Activated gamma-delta T cell (primary cell): ENCODE measurements around the gene MYO15B.
"Not testable (repeated sequence)": the region's sequence is repeated elsewhere in the genome, so short reads cannot be mapped to it uniquely, and the experiment has no call there.

Source experiments
- DNase-seq: peaks from one replicate; lab custom pipeline; 2025; lab: John Stamatoyannopoulos, UW

Gene MYO15B

DNA sequence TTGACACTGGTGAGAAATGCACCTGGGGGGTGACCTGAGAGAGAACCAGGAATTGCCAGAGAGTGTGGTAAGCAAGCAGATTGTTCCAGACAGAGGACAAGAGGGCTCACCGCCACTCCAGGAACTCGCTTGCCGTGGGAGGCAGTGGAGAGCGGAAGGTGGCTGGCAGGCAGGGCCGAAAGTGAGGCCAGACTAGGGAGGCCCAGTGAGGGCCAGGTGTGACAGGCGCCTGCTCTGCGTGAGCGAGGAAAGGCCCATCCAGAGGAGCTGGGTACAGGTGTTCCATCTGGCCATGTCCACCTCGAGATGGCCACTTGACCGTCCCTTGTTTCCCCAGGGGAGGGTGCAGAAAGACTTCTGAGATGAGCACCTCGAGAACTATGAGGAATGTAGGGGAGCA lies 11.9 kb upstream of the MYO15B start:
- no peak for DNase-seq

DNA sequence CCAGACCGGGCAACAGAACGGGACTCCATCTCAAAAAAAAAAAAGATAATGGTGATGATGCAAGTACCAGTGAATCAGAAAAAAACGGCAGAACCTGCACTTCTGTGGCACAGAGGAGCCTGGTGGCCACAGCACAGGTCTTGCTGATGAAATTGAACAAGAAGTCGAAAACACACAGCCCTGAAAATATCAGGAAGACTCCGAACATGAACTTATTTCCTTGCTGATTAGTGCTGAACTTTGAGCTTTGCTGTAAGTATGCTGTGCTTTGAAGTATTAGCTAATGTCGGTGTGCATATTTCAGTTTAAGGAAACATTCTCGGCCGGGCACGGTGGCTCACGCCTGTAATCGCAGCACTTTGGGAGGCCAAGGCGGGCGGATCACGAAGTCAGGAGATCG lies 10.9 kb upstream of the MYO15B start:
- DNase-seq: no peak

DNA sequence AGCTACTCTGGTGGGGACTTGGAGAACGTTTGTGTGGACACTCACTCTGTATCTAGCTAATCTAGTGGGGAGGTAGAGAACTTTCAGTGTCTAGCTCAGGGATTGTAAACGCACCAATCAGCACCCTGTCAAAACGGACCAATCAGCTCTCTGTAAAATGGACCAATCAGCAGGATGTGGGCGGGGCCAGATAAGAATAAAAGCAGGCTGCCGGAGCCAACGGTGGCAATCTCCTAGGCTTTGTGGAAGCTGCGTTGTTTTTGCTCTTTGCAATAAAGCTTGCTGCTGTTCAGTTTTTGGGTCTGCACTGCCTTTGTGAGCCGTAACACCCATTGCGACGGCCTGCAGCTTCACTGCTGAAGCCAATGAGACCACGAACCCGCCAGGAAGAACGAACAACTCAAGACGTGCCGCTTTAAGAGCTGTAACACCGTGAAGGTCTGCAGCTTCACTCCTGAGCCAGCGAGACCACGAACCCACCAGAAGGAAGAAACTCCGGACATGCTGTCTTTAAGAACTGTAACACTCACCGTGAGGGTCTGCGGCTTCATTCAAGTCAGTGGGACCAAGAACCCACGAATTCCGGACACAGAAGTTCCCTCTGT lies 6.4 kb upstream of the MYO15B start:
- not testable (repeated sequence) for DNase-seq

DNA sequence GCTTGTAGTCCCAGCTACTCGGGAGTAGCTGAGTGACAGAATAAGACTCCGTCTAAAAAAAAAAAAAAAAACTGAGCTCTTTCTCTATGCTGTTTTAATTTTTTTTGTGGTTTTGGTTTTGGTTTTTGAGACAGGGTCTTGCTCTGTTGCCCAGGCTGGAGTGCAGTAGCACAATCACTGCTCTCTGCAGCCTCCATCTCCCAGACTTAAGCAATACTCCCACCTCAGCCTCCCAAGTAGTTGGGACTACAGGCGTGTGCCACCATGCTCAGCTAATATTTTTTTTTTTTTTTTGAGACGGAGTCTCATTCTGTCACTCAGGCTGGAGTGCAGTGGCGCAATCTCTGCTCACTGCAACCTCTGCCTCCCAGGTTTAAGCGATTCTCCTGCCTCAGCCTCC lies 4.4 kb upstream of the MYO15B start:
- not testable (repeated sequence) for DNase-seq

DNA sequence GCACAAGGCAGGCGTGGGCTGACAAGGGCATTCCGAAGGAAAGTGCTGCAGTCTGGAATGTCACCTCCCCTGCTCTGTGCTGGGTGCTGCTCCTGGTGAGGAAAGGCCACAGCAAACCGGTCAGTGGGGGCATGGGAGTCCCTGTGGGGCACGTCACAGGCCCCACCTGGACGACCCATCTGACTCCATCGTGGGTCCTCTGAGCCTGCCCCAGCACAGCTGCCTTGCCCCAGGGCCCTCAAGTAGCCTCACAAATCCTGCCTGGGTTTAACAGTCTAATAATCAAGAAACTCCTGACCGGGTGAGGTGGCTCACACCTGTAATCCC lies 2.8 kb upstream of the MYO15B start:
- no peak for DNase-seq

DNA sequence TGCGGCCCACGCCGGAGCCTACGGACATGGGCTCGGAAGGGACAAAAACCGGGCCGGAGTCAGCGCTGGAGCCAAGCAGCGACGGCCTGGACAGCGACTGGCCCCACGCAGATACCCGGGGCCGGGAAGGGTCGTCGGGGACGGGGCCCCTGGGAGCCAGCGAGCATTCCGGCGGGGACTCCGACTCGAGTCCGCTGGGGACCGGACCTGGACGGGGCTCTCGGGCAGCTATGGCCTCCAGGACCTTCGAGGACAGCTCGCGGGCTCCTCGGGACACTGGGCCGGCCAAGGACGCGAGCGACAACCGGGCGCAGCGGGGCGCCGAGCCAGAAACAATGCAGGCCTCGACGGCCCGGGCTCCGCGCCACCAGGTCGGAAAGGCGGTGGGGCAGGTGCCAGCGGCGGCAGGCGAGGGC lies 1.0 kb downstream of the MYO15B start:
- DNase-seq: no peak

DNA sequence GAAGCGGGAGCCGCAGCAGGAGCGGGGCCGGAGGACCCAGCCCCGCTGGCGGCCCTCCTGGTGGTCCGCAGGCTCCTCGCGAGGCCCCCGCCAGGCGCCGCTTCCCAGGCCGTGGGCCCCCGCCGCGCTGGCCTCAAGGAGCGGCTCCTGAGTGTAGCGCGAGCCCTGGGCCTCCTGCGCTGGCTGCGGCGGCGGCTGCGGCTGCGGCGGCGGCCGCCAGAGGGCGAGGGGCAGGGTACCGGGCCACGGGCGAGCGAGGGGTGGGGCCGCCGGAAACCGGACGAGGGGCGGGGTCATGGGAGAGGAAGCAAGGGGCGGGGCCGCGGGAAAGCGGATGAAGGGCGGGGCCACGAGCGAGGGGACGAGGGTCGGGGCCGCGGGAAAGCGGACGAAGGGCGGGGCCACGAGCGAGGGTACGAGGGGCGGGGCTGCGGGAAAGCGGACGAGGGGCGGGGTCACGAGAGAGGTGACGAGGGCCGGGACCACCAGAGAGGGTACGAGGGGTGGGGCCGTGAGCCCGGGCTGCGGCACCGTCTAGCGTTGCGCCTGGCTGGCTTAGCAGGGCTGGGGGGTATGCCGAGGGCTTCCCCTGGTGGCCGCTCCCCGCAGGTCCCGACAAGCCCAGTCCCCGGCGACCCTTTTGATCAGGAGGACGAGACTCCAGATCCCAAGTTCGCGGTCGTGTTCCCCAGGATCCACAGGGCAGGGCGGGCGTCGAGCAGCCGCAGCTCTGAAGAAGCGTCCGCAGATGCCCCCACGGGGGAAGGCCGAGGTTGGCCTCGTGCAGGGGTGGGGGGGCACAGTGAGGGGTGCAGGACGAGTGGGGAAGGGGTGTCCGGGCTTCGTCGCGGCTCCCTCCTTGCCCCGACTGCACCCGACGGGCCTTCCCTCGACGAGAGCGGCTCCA lies 1.7 kb downstream of the MYO15B start:
- peak; percentile 88 for DNase-seq

DNA sequence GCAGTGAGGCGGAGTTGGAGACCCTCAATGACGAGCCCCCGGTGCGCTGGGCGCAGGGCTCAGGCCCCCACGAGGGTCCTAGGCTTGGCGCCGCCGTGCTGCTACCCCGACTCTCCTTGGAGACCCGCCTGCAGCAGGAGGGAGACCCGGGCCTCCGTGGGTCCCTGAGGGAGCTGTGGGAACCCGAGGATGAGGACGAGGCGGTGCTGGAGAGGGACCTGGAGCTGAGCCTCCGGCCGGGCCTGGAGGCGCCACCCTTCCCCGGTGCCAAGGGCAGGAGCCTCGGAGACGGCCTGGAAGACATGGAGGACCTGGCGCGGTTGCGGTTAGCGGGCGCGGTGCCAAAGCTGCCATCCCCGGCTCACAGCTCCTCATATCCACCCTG lies 2.3 kb downstream of the MYO15B start:
- no peak for DNase-seq

DNA sequence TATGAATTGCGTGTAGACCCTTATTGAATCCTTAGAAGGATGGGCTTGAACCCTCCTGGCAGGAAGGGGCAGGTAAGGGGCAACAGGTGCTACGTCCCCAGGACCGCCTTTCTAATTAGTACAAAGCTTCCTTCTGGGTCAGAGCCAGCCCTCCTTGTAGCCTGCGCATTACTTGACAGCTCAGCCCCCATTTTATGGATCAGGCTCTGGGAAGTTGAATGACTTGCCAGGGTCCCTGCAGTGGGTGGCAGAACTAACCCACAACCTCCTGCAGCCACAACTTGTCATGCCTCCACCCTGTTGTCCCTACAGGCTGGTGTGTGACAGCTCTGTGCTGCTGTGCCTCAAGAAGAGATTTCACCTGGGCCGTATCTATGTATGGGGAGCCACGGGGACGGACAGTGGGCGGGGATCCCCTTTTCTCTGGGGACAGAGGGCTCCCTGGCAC lies 2.7 kb downstream of the MYO15B start:
- no peak for DNase-seq

DNA sequence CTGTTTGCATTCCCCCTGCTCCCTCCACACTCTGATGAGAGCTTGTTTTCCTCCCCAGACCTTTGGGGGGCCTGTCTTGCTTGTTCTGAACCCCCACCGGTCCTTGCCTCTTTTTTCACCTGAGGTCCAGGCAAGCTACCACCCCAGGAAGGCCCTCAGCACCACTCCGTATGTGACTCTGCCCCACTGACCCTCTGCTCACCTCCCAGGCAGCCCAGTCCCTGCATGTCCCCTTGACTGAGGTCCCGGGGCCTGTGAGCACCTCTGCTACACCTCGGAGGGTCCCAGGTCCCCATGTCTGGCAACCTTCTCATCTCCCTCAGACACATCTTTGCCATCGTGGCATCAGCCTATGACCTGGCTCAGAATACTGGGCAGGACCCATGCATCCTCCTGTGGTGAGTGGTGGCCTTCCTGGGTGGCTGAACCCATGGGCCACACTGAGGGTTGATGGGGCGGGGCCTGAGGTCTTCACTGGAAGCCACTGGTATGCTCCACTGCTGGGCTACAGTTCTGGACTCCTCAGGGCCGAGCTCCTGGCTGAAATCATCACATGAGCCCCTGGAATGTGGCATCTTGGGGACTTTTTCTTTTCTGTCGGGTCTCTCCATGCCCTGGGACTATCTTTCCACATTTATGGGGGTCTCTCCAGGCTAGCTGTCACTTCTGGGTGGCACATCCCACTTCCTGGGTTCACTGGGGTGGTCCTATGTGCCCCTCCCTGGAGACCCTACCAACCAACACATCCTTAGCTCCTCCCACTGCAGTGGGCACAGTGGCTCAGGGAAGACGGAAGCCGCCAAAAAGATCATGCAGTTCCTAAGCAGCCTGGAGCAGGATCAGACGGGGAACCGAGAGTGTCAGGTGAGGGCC lies 3.5 kb downstream of the MYO15B start:
- DNase-seq: no peak

DNA sequence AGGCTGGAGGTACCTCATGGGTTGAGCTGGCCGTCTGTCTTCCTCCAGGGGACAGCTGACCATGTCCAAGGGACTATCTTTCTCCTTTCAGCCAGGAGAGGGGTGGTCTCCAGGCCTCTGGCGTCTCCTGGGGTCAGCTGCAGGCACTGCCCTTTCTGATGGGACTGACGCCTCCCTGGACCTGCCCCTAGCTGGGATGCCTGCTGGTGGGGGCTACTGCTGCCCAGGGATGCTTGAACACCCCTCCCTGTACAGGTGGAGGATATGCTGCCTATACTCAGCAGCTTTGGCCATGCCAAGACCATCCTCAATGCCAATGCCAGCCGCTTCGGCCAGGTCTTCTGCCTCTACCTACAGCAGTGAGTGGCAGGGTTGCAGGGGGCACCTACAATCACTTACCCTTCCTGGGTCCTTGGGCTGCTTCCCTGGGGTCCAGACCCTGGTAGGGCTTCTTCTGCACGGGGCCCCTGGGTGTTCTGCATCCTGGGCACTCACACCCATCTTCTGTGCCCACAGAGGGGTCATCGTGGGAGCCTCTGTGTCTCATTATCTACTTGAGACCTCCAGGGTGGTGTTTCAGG lies 4.2 kb downstream of the MYO15B start:
- DNase-seq: no peak

DNA sequence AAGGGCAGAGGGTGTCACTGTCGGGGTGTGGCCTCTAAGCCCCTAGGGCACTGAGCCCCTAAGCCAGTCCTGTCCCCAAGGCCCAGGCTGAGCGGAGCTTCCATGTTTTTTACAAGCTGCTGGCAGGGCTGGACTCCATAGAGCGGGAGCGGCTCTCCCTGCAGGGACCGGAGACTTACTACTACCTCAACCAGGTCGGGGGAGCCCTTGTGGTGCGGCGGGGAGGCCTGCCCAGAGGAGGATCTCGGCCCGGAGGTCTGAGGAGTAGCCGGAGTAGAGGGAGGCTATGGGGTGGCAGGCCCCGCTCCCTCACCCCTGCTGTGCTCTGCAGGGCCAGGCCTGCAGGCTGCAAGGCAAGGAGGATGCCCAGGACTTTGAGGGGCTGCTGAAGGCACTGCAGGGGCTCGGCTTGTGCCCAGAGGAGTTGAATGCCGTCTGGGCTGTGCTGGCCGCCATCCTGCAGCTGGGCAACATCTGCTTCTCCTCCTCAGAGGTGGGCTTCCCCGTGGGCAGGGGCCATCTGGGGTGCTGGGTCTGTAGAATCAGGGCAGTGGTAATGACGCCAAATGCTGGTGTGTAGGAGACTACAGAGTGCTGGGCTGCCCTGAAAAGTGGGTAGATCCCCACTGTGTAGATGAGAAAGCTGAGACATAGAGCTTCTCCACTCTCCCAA lies 4.9 kb downstream of the MYO15B start:
- DNase-seq: no peak

DNA sequence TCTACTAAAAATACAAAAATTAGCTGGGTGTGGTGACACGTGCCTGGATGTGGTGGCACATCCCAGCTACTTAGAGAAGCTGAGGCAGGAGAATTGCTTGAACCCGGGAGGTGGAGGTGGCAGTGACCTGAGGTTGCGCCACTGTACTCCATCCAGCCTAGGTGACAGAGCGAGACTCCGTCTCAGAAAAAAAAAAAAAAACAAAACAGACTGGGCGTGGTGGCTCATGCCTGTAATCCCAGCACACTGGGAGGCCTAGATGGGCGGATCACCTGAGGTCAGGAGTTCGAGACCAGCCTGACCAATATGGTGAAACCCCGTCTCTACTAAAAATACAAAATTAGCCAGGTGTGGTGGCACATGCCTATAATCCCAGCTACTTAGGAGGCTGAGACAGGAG lies 5.8 kb downstream of the MYO15B start:
- not testable (repeated sequence) for DNase-seq

DNA sequence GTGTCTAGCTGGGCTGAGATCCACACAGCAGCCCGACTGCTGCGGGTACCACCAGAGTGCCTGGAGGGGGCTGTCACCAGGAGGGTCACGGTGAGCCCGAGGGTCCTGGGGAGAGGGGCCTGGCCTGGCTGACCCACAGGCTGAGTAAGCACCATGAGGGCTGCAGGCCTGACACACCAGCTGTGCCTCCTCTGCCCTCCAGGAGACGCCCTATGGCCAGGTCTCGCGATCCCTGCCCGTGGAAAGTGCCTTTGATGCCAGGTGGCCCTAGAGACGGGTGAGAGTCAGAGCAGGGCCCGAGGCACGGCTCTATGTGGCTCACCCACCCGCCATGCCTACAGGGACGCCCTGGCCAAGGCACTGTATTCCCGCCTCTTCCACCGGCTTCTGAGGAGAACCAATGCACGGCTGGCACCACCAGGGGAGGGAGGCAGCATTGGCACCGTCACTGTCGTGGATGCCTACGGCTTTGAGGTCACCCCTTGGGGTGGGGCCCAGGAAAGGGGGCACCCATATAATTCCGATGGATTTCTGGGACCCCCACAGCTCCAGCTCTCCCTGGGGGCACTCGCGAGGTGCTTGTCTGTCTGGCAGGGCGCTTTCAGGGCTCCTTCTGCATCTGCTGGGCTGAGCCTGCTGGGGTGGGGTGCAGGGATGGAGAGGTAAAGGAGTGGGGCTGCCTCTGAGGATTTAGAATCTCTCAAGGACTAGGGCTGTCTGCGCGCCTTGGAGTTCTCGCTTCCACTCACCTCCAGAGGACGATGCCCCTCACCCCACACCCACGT lies 7.1 kb downstream of the MYO15B start:
- no peak for DNase-seq

DNA sequence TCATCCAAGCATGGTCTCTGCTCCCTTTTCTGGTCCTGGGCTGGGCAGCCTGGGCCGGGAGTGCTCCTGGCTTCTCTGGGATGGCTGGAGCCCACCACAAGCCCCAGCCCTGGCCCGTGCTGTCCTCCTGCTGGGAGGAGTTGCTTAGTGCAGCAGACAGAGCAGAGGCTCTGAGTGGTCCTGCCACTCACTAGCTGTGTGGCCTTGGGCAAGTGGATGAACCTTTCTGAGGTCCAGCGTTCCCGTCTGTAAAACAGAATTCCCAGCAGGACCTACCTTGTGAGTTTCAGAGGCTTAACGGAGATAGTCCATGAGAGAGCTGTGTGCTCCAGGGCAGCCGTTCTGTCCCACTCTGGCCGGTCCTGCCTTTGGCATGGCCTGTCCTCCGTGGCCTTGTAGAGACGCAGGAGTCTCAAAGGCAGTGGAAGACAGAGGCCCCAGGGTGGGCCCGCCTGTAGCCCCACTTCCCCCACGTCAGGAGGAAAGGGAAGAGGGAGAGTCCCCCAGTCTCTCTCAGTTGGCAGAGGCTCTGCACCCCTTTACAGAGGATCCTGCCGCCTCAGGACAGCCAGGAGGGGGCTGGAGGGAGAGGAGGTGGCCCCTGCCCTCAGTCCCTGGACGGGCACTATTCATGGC lies 7.8 kb downstream of the MYO15B start:
- DNase-seq: no peak

DNA sequence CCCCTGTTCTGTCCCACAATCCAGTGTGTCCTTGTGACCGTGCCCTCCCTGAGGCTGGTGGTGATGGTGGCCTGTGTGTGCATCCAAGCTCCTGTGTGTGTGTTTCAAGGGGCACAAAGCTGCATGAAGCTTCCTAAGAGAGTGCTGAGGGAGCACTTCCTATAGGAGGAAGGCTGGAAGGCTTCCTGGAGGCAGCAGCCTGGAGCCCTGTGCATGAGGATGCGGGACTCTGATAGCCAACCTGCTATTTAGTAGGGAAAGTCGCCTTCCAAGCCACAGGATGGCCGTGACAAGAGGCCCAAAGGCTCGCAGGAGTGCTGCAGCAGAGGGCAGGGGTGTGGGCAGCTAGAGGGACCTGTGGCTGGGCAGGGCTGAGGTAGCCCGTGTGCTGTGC lies 8.3 kb downstream of the MYO15B start:
- no peak for DNase-seq

DNA sequence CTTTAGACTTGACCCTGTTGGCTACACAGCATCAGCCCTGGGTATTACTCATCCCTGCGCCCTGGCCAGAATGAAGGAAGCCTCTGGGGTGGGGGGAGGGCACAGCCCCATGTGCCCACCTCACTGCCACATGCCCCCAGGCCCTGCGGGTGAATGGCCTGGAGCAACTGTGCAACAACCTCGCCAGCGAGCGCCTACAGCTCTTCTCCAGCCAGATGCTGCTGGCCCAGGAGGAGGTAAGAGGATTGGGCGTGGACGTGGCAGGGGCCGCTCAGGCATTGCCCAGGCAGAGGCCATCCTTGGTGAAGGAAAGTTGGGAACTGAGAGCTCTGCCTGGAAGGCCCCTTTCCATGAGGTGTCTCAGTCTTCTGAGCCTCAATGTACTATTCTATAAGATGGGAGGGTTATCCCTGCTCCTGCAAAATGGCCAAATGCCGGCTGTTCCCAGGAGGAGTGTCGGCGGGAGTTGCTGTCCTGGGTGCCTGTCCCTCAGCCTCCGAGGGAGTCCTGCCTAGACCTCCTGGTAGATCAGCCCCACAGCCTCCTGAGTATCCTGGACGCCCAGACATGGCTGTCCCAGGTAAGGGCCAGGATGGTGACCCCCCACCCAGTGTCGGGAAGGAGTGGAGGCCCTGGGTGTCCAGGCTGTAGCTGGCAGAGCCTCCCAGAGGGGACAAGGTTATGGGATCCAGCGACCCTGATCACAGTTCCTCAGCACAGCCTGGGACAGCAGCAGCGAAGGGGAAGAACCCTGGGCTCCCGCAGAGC lies 8.9 kb downstream of the MYO15B start:
- no peak for DNase-seq

DNA sequence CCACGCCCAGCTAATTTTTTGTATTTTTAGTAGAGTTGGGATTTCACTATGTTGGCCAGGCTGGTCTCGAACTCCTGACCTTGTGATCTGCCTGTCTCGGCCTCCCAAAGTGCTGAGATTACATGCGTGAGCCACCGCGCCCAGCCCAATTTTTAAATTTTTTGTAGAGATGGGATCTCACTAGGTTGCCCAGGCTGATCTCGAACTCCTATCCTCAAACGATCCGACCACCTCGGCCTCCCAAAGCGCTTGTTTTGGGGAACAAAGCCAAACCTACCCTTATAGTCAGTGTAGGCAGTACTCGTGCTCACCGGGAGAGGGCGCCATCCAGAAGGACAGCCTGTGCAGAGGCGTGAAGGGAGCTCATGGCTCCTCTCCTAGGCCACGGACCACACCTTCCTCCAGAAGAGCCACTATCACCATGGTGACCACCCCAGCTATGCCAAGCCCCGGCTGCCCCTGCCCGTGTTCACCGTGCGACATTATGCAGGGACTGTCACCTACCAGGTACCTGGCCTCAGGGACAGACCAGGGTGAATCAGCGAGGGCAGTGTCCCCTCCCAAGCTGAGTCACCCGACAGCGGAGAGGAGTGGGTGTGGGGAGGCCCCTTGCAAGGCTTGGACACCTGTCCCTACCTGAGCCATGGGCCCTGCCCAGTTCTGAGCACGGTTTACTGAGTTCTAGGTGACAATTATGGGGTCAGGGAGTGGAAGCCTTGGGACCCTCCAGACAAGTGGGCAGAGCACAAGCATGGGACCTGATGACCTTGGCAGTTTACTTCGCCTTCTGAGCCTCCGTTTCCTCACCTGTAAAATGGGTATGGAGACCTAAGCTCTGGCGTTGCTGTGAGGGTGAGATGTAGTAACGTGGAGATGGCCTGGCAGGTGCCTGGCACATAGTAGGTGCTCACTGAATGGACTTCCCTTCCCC lies 13.7 kb downstream of the MYO15B start:
- DNase-seq: no peak

DNA sequence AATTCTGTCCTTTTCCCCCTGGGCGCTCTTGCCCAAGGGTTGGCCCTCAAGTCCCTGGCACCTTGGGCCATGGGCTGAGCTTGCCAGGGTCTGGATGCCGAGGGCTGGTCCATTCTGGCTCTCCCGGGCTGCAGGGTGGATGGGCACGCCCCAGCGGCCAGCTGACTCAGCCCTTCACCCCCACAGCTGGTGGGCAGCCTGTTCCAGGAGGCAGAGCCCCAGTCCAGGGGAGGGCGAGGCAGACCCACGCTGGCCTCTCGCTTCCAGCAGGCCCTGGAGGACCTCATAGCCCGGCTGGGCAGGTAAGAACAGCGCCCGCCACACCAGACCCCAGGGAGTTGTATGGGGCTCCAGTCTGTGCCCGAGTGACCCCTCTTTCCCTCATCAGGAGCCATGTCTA lies 15.0 kb downstream of the MYO15B start:
- DNase-seq: no peak
